ENCODE data around the gene APOA1.
"Not testable (repeated sequence)": the region's sequence is repeated elsewhere in the genome, so short reads cannot be mapped to it uniquely, and the experiment has no call there.

Gene APOA1

DNA sequence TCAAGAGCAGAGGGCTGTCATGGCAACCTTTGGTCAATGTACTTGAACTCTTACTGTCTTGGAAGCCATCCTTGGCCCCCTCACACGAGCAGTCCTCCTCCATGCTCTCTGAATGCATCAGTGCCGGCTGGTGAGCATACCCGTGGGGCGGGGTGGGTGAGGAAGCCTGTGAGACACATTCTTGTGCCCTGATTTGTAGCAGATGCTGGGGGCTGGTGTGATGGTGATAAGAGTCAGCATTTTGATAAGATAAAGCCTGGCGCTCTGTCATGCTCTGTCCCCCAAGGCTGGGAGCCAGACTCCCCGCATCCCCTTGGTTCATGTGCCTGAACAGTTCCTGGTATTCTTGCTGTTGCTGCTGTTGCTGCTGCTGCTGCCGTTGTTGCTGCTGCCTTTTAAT, 20.5 kb upstream of the APOA1 start:
- no peak for DNase-seq (ENCODE audit: low spot score)

DNA sequence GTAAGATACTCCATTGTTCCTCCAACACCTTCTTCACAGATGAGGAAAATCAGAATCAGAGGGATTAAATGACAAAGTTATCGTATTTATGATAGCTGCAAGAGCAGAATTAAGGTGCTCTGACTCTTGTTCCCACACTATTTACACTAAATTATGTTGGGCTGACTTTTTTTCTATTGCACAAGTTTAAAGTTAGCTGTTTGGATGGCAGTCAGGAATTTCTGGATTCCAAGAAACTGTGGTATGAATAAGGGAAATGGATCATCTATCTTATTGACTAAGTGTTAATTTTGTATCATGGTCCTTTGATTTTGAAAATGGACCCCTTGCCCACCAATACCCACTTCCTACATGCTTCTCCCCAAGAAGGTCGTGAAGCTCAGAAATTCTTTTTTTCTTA, 19.9 kb upstream of the APOA1 start:
- DNase-seq (ENCODE audit: low spot score) = no peak

DNA sequence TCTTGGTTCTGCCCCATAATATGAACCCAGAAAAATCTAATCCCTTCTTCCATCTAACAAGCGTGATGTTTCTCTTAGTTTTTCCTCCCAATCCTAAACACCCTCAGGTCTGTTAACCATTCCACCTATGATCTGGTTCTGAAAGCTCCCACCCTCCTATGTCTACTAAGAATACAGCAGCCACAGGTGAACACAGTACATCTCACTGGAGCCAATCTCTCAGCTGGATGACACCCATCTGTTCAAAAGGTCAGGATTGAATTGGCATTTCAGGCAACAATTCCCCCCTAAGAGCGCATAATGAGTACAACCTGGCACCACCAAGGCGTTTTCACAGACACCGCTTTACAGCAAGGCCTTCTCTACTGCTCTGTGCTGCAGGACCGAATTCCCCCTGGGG, 19.0 kb upstream of the APOA1 start:
- DNase-seq (ENCODE audit: low spot score) = no peak

DNA sequence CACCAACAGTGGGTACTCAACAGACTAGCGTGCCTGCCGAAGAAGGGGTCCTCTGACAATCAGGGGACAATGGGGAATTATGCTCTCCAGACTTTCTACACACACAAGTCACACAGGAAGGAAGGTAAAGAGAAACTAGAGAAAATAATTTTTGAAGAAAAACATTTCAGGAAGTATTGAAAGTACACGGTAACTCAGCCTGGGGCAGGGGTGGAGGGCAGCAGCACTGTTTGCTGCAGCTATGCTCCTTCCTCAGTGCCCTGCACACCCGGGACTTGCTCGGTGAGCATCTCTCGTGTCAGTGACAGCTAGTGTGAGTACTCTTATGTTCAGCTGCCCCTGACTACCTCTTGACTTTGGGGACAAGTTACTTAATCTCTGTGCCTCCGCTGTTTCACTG, 18.0 kb upstream of the APOA1 start:
- no peak for DNase-seq (ENCODE audit: low spot score)

DNA sequence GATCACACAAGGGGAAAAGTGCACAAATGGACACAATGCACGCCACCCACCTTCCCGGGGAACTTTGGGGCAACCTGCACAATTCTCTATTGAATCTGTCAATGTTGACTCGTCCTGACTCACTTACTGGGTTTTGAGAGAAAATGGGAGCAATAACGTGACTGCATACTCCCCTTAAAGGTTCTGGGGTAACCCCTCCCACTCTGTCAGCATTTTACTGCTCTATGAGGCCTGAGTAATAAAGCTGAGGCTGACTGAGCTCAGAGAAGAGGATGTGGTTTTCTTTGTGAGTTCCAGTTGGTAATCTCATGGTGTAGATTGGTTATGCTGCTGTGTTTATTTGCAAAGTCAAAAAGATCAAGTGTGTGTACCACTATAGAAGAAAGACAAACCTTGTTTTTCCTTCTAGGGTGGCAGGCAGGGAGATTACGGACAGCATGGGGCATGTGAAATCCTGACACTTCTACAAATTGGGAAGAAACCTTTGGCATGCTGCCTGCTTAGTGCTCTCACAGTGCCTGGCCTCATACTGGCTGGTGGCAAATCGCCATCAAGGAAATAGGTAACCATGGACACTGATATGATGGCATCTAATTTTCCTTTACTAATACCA, 16.1 kb upstream of the APOA1 start:
- DNase-seq (ENCODE audit: low spot score) = no peak

DNA sequence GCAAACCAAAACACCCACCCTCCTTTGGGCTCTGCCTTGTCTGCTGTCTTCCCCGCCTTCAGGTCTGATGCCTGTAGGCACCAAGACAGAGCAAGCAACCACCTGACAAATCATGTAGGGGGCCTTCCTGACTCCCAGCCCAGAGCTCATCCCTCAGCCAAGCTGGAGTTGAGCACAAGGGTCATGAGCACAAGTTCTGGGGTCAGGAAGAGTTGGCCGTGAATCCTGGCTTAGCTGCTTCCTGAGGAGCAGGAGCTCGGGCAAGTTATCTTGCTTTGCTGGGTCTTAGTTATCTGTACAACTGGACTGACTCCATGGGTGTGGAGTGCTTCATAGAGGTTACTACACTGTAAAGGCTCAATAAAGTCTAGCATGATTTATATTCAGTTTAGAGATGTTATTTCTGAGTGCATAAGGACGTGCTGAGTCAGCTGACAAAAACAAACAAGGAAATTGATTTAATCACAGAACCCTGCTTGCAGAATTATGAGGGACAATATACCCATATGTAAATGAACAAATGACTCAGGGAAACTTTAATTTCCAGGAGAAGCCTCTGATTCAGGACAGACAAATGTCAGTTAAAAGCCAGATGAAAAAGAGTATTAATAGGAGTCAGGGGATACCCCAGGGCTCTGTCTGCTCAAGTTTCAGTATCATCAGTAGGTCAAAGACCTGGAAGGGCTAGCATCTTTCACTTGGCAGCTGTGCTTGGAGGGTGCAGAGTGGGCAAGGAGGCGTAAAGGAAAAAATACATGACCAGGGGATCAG, 15.0 kb upstream of the APOA1 start:
- no peak for DNase-seq (ENCODE audit: low spot score)

DNA sequence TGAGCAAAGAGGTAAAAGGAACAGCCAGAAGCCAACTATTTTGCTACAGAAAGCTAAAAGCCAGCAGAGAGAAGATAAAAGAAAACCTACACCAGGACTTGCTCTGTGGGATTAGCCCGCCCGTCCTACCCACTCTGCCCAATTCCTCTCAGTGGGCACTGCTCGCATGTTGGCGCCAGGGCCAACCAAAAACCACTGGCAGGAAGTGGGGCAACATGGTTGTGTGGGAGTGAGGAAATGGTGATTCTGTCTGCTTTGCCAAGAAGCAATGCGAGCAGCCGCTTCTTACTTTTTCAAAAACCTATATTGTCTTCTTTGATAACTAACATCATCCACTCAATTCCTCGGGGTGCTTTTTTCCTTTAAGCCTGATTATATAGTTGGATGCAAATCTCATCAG, 14.2 kb upstream of the APOA1 start:
- DNase-seq (ENCODE audit: low spot score) = no peak

DNA sequence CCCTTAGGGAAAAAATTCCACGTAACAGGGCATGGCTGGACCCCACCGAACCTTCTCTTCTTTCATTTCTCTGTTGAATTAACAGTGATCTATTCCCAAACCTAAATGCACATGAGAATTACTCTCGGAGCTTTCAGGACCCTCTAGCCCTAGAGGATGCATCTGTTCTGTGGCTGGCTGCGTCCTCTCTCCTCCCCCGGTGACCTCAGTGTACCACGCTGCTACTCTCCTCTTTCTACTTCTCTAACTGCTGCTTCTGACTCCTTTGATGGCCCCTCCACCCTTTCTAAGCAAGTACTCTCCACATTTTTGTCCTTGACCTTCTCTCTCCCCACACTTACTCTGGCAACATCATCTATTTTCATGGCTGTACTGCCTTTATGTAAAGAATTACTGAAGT, 12.1 kb upstream of the APOA1 start:
- DNase-seq (ENCODE audit: low spot score) = no peak

DNA sequence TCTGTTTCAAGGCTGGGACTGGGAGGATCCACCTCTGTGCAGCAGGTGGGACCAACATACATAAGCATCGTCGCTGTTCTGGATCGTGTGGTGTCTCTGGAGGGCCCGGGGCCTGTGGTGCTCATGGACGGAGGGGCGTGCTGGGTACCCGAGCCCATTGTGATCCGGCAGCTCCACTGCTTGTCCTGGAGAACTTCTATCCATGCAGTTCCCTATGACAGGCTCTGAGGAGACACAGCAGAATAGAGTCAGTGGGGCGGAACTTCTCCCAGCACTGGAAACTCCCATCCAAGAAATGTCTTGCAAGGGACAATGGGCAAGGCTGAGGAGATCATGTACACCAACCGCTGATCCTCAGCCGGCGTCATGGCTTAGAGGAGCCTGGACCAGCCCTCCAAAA, 11.6 kb upstream of the APOA1 start:
- DNase-seq (ENCODE audit: low spot score) = no peak

DNA sequence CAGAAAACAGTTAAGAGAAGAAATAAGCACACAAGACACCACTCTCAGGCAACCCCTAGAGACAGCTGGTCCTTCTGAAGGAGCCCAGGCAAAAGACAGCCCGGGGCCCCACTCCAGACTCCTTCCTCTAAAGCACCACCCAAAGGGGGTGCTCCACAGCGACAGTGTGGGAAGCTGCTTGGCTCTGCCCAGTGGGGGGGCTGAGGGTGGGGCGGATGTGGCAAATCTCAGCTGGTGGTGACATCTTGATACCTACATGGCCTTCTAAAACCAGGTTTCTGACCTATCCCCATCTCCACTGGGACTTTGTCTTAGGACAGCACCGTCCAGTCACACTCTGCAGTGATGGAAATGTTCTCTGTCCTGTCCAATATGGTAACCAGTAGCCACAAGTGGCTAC, 10.2 kb upstream of the APOA1 start:
- no peak for DNase-seq (ENCODE audit: low spot score)

DNA sequence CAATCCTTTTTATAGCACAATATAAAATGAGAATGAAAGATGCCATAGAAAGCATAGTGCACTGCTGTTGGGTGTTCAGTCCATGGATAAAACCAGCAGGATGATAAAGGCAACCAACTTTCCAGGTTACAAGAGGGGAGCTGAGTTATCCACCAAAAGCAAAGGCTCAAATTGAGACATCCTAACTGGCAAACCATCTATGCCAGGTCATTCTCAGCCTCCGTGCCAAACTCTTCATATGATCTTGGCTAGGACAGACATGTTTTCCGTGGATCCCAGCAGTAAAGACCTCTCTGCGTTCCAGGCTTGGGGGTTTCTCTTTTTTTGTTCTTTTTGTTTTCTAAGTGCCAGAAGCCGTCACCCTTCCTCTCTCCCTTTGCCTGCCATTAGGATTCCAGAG, 7.3 kb upstream of the APOA1 start:
- no peak for DNase-seq (ENCODE audit: low spot score)

DNA sequence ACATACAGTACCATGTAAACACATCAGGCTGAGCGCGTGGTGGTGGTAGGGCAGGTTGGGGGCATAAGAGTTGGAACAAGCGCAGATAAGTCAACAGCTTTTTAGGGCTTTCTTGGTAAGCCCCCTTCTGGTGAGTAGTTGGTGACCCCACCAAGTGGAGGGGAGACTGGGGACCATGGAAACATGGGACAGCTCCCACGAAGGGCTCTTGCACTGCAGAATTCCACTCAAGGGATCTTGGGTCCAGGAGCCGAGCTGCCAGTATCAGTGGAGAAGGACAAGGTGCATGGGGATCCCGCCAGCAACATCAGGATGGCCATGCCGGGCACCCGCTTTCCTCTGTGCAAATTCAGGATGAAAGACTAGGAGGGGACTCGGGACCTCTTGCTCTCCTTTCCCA, 6.2 kb upstream of the APOA1 start:
- no peak for DNase-seq (ENCODE audit: low spot score)

DNA sequence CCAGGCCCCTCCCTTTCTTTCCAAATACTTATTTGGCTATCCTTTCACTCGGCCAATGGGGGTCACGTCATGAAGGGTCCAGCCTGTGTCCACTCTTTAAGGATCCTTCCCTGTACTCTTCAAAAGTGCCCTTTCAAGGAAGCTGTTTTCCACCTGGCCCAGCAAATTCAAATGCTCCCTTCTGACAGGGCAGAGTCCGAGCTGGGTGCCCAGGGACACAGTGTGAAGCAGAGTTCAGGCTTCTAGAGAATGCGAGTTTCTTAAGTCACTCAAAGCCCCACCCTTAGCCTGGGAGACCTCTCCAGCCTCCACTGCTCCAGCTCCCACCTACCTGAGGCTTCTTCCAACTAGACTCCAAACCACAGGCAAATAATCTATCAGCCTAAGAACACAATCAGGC, 5.5 kb upstream of the APOA1 start:
- DNase-seq (ENCODE audit: low spot score) = no peak

DNA sequence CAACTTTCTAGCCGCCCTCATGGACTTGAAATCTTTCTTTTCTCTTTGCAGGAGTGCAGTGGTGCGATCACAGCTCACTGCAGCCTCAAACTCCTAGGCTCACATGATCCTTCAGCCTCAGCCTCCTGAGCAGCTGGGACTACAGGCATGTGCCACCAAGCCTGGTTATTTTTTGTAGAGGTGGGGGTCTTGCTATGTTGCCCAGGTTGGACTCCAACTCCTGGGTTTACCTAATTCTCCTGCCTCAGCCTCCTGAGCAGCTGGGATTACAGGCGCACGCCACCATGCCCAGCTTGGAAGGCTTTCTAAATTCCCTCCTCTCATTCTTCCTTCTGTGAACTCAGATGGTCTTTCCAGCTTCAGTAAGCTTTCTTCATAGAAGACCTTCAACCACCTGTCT, 4.7 kb upstream of the APOA1 start:
- no peak for DNase-seq (ENCODE audit: low spot score)

DNA sequence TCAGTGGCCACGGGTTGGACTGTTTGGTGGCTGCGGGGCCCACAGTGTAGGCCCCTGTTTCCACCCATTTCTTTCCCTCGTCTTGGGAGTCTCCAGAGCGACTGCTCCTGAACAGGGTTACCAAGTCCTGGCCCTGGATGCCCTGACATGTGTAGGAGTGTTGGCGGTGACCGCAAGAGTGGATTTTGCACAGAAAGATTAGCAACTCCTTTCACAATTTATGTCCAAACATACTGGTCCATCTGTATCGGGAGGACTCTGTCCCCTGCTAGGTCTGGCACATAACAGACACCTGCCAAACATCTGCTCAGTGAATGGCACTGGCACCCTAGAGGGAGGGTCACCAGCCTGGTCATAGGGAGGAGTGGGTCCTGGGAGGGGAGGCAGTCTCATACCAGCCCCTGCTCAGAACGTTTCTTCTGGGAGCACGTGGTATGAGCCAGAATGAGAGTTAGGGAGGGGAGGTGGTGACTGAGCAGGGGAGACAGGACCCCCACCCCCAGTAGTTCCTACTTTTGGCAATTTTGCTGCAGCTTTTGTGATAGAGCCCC, 3.4 kb upstream of the APOA1 start:
- DNase-seq (ENCODE audit: low spot score) = no peak

DNA sequence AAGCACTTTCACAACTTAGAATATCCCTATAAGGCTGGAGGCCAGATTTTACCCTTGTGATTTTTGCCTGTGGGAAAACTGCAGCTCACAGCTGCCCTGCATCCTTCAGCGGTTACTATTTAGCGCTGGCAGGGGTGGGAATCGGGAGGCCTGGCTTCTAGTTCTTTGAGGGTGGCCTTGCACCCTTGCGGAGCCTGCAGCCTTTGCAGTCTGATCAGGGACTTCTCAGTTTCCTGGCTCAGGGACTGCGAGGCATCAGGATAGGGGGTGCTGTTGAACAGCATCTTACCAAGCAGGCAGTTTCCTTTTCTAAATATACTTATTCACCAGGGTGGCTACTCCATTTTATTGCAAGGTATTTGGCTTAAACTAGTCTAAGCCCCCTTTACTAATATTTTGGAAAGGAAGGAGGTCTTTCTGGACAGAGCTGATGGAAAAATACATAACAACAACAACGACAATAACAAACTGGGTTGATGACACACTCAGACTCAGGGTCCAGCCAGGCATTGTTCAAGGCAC, 2.9 kb upstream of the APOA1 start:
- peak; percentile 59 for DNase-seq (ENCODE audit: low spot score)

DNA sequence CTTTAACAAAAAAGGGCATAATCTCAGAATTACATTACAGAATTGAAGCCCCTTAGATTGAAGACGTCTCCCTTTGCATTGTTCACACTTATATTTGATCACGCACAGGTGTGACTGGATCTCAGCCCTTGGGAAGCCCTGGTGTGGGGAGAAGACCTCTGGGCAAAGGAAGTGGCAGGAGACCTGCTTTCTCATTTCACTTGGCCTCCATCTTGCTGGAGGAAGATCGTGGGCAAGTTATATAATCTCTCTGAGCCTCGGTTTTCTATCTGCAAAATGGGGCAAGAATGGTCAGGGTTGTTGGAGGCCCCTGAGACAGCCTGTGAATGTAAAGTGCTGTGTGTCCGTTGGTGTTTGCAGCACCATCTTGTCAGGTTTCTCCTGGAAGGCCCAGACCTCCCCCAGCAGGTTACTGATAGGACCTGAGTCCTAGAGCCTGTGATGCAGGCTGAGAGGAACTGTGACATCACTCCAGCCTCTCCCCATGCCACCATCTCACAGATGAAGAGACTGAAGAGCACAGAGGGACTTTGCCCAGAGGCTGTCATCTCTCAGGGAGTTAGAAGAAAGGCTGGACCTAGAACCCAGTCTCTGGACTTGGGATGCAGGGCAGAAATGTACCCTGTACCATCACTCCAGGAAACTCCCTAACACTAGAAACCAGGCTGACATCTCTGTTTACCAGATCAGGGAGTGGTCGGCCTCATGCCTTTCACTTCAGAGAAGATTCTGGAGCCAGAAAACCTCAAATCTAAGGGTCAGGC, 1.1 kb upstream of the APOA1 start:
- no peak for DNase-seq (ENCODE audit: low spot score)

DNA sequence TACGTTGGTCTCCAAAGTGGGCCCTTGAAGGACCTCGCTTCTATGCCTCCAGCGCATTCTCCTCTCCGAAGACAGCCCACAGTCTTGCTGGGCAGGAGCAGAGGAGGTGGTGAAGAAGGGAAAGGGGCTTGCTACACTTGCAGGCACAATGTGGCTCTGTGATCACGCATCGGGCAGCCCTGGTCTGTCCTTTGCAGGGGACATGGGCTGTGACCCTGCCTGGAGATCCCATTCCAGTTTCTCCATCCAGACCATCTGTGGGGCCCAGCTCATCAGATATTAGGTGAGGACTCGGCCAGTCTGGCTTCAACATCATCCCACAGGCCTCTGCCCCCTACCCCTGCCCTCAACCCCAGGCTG, 810 bp downstream of the APOA1 start:
- no peak for DNase-seq (ENCODE audit: low spot score)

DNA sequence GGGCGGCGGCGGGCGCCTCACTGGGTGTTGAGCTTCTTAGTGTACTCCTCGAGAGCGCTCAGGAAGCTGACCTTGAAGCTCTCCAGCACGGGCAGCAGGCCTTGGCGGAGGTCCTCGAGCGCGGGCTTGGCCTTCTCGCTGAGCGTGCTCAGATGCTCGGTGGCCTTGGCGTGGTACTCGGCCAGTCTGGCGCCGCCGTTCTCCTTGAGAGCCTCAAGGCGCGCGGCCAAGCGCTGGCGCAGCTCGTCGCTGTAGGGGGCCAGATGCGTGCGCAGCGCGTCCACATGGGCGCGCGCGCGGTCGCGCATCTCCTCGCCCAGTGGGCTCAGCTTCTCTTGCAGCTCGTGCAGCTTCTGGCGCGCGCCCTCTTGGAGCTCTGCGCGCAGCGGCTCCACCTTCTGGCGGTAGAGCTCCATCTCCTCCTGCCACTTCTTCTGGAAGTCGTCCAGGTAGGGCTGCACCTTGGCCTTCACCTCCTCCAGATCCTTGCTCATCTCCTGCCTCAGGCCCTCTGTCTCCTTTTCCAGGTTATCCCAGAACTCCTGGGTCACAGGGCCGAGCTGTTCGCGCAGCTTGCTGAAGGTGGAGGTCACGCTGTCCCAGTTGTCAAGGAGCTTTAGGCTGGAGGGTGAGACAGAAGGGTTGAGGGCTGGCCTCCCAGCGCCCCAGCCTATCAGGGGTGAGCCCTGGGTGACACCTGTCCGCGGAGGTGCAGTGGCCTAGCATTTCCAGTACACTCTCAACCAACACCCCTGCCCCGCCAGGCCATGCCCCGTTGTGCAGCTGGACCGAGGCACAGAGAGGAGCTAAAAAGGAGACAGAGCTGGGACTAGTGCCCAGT, 1.4 kb downstream of the APOA1 start:
- peak; percentile 76 for DNase-seq (ENCODE audit: low spot score)

DNA sequence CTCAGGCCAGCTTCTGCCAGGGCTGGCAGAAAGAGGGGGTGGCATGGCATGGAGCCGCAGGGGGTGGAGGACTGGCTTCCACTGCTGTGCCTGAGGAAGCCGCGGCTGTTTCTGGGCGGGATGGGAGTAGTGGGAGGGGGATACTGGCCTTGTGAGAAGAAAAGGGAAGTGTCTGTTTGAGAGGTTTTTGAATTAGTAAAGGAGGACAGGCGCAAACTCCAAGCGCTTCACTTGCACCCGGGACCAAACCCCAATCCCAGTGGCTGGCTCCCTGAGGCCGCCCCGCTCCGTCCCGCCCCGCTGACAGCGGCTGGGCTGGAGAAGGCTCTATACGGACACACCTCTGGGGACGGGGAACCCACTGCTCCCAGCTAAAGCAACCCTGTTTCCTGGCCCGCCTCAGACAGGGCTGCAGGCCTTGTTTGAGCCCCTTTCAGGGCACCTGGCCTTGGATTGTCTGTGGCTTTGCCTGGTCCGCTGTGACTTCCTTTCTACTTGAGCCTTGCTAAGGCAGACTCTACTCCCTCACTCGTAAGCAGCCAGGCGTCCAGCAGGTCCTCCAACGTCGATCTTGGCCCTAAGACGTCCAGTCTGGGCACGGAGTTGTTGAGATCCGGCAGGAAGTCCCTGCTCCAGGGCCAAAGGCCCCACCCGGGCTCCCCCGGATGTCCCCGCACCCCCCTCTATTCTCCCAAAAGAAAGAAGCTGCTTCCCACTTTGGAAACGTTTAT, 2.2 kb downstream of the APOA1 start:
- DNase-seq (ENCODE audit: low spot score) = no peak

DNA sequence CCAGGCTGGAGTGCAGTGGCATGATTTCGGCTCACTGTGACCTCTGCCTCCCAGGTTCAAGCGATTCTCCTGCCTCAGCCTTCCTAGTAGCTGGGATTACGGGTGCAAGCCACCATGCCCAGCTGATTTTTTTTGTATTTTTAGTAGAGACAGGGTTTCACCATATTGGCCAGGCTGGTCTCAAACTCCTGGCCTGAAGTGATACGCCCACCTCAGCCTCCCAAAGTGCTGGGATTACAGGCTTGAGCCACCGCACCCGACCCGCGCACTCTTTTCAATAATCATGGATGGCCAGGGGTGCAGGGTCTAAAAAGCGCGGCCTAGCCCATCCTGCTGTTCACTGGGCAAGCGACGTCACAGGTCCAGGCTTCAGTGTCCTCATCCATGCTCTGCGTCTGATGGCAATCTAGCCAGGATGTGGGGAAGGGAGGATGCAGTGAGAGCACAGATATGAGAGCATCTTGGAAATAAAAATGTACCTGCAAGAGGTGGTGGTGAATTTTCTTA, 2.8 kb downstream of the APOA1 start:
- not testable (repeated sequence) for DNase-seq (ENCODE audit: low spot score)

Data from pons (tissue), 1 donor.